ENCODE data around the gene PWWP2B.

Gene PWWP2B

GRCh38 chr10:132455986-132456847 is 59.2 kb downstream of the PWWP2B start:
- no peaks in the 10 kb centered on the region for H3K36me3 ChIP-seq (ENCODE audit: control insufficient read depth, insufficient read depth, low read length)
- no peaks in the 10 kb centered on the region for H3K9me3 ChIP-seq (ENCODE audit: control insufficient read depth, low read length)
- peaks cover 88% of the 10 kb centered on the region for H3K4me1 ChIP-seq (ENCODE audit: control insufficient read depth, insufficient read depth, low read length)
- H3K27me3 ChIP-seq (ENCODE audit: control insufficient read depth, insufficient read depth, low read length) = peaks cover 4% of the 10 kb centered on the region
- H3K4me3 ChIP-seq (ENCODE audit: low read length) = no peak overlapping the region
- no peak overlapping the region for H3K9ac ChIP-seq (ENCODE audit: low read length)

DNA sequence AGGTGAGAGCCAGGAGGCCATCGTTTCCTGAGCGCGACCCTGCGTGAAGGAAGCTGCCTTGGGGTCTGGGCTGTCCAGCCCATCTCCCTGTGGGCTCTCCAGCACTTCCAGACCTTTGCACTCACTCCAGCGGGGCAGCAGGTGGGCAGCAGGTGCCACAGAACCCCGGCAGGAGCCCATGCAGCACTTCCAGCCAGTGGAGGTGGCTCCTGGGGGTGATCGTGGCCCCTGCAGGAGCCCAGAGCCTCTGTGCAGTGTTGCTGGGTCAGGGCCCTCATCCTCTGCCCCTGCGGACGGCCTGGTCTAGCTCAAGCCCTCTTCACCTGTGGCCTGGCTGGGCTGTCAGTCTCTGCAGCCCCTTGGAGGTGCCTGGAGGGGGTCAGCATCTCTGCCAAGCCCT is 59.9 kb downstream of the PWWP2B start:
- peaks cover 88% of the 10 kb centered on the region for H3K4me1 ChIP-seq (ENCODE audit: control insufficient read depth, insufficient read depth, low read length)
- H3K27me3 ChIP-seq (ENCODE audit: control insufficient read depth, insufficient read depth, low read length) = peaks cover 4% of the 10 kb centered on the region
- no peaks in the 10 kb centered on the region for H3K9me3 ChIP-seq (ENCODE audit: control insufficient read depth, low read length)
- H3K4me3 ChIP-seq (ENCODE audit: low read length) = no peak overlapping the region
- no peaks in the 10 kb centered on the region for H3K36me3 ChIP-seq (ENCODE audit: control insufficient read depth, insufficient read depth, low read length)
- no peak overlapping the region for H3K9ac ChIP-seq (ENCODE audit: low read length)

DNA sequence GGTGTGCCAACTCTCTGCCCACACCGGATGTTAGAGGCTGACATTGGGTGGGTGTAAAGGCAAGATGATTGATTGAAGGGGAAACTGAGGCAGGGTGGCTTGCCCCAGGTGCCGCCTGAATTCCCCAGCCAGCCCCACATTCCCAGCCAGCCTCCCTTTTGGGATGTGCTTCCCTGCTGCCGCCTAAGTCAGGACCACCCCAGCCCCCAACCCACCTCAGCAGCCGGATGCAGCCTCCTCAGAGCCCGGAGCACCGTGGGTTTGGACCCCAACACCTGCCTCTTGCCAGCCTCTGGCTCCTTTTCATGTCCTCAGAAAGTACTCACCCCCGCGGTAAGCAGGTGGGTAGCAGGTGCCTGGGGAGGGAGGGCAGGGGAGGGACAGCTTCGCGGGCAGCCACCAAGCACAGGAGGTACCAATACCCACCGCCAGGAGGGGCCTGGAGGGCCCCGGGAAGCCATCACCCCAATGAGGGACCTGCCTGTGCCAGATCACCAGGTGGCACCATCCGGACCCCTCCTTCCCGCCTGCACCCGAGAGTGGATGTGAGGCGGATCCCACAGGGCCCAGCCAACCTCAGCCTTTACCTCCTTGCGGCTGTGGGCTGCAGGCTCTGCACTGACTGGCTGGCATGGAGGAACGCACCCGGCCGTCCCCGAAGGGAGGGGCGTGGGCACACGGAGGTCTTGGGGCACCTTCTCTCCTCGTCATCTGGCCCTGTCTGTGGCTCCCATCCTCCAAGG is 60.5 kb downstream of the PWWP2B start:
- Histone ChIP-seq H3K27me3 (ENCODE audit: control insufficient read depth, insufficient read depth, low read length) (peaks cover 4% of the 10 kb centered on the region), H3K4me3 (ENCODE audit: low read length) (no peak overlapping the region), H3K9me3 (ENCODE audit: control insufficient read depth, low read length) (no peaks in the 10 kb centered on the region), H3K9ac (ENCODE audit: low read length) (no peak overlapping the region), H3K36me3 (ENCODE audit: control insufficient read depth, insufficient read depth, low read length) (no peaks in the 10 kb centered on the region), H3K4me1 (ENCODE audit: control insufficient read depth, insufficient read depth, low read length) (peaks cover 86% of the 10 kb centered on the region)

DNA sequence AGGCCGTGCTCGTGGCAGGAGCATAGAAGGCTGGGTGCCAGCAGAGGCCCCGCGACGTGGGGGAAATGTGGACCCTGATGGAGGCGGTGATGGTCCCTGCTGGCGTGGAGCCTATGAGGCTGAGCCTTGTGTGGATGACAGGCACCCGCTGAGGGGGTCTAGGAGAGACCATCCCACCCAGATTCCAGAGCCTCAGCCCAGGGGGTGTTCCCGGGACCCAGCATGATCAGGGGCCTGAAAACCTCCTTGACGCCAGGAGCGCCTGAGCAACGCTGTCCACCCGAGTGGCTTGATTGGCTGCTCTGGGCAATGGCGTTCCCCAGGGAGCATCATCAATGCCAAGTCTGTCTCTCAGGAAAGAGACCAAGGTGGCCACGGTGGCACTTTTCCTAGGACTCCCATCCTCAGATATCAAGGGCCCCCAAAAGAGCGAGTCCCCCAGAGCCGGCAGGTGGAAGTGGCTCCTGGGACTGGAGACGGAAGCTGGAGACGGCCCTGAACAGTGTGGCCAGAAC is 61.1 kb downstream of the PWWP2B start:
- peak overlapping the region; percentile 54 for H3K9ac ChIP-seq (ENCODE audit: low read length)
- no peaks in the 10 kb centered on the region for H3K9me3 ChIP-seq (ENCODE audit: control insufficient read depth, low read length)
- H3K36me3 ChIP-seq (ENCODE audit: control insufficient read depth, insufficient read depth, low read length) = no peaks in the 10 kb centered on the region
- no peak overlapping the region for H3K4me3 ChIP-seq (ENCODE audit: low read length)
- H3K4me1 ChIP-seq (ENCODE audit: control insufficient read depth, insufficient read depth, low read length) = peaks cover 85% of the 10 kb centered on the region
- H3K27me3 ChIP-seq (ENCODE audit: control insufficient read depth, insufficient read depth, low read length) = peaks cover 4% of the 10 kb centered on the region

GRCh38 chr10:132458586-132459300 is 61.7 kb downstream of the PWWP2B start:
- peaks cover 4% of the 10 kb centered on the region for H3K27me3 ChIP-seq (ENCODE audit: control insufficient read depth, insufficient read depth, low read length)
- no peaks in the 10 kb centered on the region for H3K36me3 ChIP-seq (ENCODE audit: control insufficient read depth, insufficient read depth, low read length)
- H3K9me3 ChIP-seq (ENCODE audit: control insufficient read depth, low read length) = no peaks in the 10 kb centered on the region
- H3K9ac ChIP-seq (ENCODE audit: low read length) = peak overlapping the region; percentile 54
- H3K4me3 ChIP-seq (ENCODE audit: low read length) = peak overlapping the region; percentile 26
- H3K4me1 ChIP-seq (ENCODE audit: control insufficient read depth, insufficient read depth, low read length) = peaks cover 80% of the 10 kb centered on the region

- Histone ChIP-seq H3K4me3 (ENCODE audit: low read length) (peak overlapping the region; percentile 26), H3K27me3 (ENCODE audit: control insufficient read depth, insufficient read depth, low read length) (peaks cover 4% of the 10 kb centered on the region), H3K9ac (ENCODE audit: low read length) (peak overlapping the region; percentile 54), H3K9me3 (ENCODE audit: control insufficient read depth, low read length) (no peaks in the 10 kb centered on the region), H3K4me1 (ENCODE audit: control insufficient read depth, insufficient read depth, low read length) (peaks cover 80% of the 10 kb centered on the region), H3K36me3 (ENCODE audit: control insufficient read depth, insufficient read depth, low read length) (no peaks in the 10 kb centered on the region)
Observed at GRCh38 chr10:132459301-132460003, 62.5 kb downstream of the PWWP2B start.

DNA sequence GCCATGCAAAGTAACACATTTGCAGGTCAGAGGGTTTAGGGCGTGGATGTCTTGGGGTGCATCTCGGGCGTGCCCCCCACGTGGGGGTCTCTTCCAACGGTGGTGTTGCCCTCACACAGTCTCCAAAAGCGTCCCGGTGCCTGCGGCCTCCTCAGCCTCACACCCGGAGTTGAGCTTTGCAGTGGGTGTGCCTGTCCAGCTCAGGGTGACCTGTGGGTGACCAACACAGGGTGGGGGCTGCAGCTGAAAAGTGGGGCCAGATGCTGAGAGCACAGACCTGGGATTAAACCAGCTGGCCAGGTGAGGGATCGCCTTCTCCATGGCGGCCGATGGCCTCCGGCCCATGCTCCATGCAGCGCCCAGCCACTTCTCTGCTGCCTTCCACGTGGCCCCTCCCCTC is 63.1 kb downstream of the PWWP2B start:
- Histone ChIP-seq H3K36me3 (ENCODE audit: control insufficient read depth, insufficient read depth, low read length) (no peaks in the 10 kb centered on the region), H3K4me1 (ENCODE audit: control insufficient read depth, insufficient read depth, low read length) (peaks cover 80% of the 10 kb centered on the region), H3K9me3 (ENCODE audit: control insufficient read depth, low read length) (no peaks in the 10 kb centered on the region), H3K9ac (ENCODE audit: low read length) (no peak overlapping the region), H3K27me3 (ENCODE audit: control insufficient read depth, insufficient read depth, low read length) (peaks cover 4% of the 10 kb centered on the region), H3K4me3 (ENCODE audit: low read length) (no peak overlapping the region)

GRCh38 chr10:132460691-132461090 is 63.7 kb downstream of the PWWP2B start:
- no peaks in the 10 kb centered on the region for H3K9me3 ChIP-seq (ENCODE audit: control insufficient read depth, low read length)
- no peaks in the 10 kb centered on the region for H3K36me3 ChIP-seq (ENCODE audit: control insufficient read depth, insufficient read depth, low read length)
- peaks cover 4% of the 10 kb centered on the region for H3K27me3 ChIP-seq (ENCODE audit: control insufficient read depth, insufficient read depth, low read length)
- no peak overlapping the region for H3K4me3 ChIP-seq (ENCODE audit: low read length)
- H3K4me1 ChIP-seq (ENCODE audit: control insufficient read depth, insufficient read depth, low read length) = peaks cover 77% of the 10 kb centered on the region
- no peak overlapping the region for H3K9ac ChIP-seq (ENCODE audit: low read length)

GRCh38 chr10:132461103-132461682 is 64.2 kb downstream of the PWWP2B start:
- peaks cover 2% of the 10 kb centered on the region for H3K27me3 ChIP-seq (ENCODE audit: control insufficient read depth, insufficient read depth, low read length)
- no peak overlapping the region for H3K9ac ChIP-seq (ENCODE audit: low read length)
- H3K36me3 ChIP-seq (ENCODE audit: control insufficient read depth, insufficient read depth, low read length) = no peaks in the 10 kb centered on the region
- H3K9me3 ChIP-seq (ENCODE audit: control insufficient read depth, low read length) = no peaks in the 10 kb centered on the region
- H3K4me3 ChIP-seq (ENCODE audit: low read length) = no peak overlapping the region
- H3K4me1 ChIP-seq (ENCODE audit: control insufficient read depth, insufficient read depth, low read length) = peaks cover 72% of the 10 kb centered on the region

DNA sequence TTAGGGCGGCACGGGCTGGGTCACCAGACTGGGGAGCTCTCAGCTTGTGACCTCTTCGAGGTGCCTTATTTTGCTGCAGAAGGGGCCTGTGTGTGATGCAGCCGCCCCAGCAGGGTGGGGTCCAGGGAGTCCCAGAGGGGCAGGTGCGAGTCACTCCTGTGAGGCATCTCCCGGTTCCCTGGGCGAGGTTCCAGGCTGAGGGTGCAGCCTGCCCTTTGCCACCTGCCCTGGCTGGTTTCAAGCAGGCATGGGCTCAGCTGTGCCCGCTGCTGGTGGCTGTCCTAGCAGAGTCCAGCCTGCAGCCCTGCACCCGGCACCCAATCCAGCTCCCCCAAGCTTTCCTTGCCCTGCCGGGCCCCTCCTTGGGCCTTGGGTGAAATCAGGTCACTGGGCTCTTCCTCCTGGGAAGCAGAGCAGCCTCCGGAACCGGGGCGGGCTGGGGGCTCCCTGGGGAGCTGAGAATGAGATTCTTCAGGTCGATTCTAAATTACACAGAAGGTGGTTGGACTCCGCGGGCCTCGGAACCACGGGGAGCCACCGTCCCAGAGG is 64.8 kb downstream of the PWWP2B start:
- peak overlapping the region; percentile 39 for H3K9ac ChIP-seq (ENCODE audit: low read length)
- H3K27me3 ChIP-seq (ENCODE audit: control insufficient read depth, insufficient read depth, low read length) = no peaks in the 10 kb centered on the region
- H3K4me1 ChIP-seq (ENCODE audit: control insufficient read depth, insufficient read depth, low read length) = peaks cover 69% of the 10 kb centered on the region
- H3K4me3 ChIP-seq (ENCODE audit: low read length) = no peak overlapping the region
- no peaks in the 10 kb centered on the region for H3K9me3 ChIP-seq (ENCODE audit: control insufficient read depth, low read length)
- no peaks in the 10 kb centered on the region for H3K36me3 ChIP-seq (ENCODE audit: control insufficient read depth, insufficient read depth, low read length)
